ENCODE data around the gene CANX. TPM values are rescaled to one million over a fixed set of nuclear protein-coding genes. Genes with fewer than 3 reads are reported as not detected.
A peak's percentile ranks its signal among the peaks of the same experiment; 100 is the strongest.

CANX gene
- total RNA-seq, 1 donor: 645 TPM

DNA sequence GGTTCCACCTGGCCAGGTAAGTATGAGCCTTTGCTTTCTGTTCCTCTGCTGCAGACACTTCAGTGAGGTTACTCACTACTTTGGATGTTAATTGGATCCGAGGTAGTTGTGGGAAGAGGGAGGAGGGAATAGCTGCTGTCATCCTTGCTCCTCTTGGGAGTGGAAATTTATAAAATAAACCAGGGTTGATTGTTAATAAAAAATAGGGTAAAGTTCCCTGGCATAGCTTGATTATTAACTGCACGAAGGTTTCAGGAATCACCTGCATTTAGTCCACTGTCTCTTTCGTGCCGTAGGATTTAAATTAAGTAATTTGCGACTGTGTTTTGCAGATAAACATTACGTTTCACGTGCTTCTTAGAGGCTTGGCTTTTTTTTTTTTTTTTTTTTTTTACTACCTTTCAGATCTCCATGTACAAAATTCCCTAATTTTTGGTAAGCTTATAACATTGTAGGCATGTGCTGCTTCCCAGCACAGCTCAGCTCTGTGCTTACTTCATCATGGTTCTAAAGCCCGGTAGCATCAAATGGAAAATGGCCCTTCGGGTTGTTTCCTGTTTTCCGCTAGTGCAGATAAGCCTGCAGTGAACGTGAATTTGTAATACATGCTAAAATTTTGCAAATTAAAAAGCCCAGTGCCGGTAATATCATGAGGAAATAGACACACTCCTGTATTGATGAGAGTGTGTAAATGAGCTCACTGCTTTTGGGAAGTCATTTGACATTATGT, 68.1 kb downstream of the CANX start:
- no peak for DNase-seq (ENCODE audit: low read depth)
- no peak overlapping the region for H3K4me3 ChIP-seq (ENCODE audit: low read depth, low read length)
- TF ChIP-seq, protein P1, sequence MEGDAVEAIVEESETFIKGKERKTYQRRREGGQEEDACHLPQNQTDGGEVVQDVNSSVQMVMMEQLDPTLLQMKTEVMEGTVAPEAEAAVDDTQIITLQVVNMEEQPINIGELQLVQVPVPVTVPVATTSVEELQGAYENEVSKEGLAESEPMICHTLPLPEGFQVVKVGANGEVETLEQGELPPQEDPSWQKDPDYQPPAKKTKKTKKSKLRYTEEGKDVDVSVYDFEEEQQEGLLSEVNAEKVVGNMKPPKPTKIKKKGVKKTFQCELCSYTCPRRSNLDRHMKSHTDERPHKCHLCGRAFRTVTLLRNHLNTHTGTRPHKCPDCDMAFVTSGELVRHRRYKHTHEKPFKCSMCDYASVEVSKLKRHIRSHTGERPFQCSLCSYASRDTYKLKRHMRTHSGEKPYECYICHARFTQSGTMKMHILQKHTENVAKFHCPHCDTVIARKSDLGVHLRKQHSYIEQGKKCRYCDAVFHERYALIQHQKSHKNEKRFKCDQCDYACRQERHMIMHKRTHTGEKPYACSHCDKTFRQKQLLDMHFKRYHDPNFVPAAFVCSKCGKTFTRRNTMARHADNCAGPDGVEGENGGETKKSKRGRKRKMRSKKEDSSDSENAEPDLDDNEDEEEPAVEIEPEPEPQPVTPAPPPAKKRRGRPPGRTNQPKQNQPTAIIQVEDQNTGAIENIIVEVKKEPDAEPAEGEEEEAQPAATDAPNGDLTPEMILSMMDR (IDR thresholded peaks at IDR 0.05; ENCODE audit: insufficient read depth, low read length): no peak

GRCh38 chr5:179767496-179768100, 68.8 kb downstream of the CANX start:
- H3K4me3 ChIP-seq (ENCODE audit: low read depth, low read length): no peak overlapping the region
- DNase-seq (ENCODE audit: low read depth): no peak
- TF ChIP-seq, protein P1 (IDR thresholded peaks at IDR 0.05; ENCODE audit: insufficient read depth, low read length): no peak

DNA sequence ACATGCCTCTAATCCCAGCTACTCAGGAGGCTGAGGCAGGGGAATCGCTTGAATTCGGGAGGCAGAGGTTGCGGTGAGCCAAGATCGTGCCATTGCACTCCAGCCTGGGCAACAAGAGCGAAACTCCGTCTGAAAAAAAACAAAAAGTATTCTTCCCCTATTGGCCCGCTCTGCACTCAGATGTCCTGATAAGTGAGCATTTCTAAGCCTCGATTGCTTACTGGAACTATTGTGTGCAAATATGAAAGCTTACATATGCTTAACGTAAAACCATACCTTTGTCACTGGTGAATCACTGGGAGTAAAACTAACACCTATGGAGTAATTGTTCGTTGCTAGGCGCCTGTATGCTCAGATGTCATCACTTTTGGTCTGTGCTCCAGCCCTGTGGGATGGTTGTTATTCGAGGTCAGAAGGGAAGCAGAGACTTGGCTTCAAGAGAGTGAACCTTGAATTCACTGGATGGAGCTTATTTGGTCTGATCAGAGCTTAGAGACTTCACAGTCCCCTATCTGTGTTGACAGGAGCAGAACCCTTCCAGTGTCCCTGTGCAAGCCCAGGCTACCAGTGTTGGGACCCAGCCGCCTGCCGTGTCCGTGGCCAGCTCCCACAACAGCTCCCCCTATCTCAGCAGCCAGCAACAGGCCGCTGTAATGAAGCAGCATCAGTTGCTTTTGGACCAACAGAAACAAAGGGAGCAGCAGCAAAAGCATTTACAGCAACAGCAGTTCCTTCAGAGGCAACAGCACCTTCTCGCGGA, 69.7 kb downstream of the CANX start:
- TF ChIP-seq, protein P1 (IDR thresholded peaks at IDR 0.05; ENCODE audit: insufficient read depth, low read length): peak; percentile 5
- no peak overlapping the region for H3K4me3 ChIP-seq (ENCODE audit: low read depth, low read length)
- no peak for DNase-seq (ENCODE audit: low read depth)

- DNase-seq (ENCODE audit: low read depth): no peak
- TF ChIP-seq, protein P1 (IDR thresholded peaks at IDR 0.05; ENCODE audit: insufficient read depth, low read length): no peak
- H3K4me3 ChIP-seq (ENCODE audit: low read depth, low read length): no peak overlapping the region
These were observed 70.5 kb downstream of the CANX start for GRCh38 chr5:179769271-179769670.

- TF ChIP-seq, protein P1 (IDR thresholded peaks at IDR 0.05; ENCODE audit: insufficient read depth, low read length): no peak
- no peak overlapping the region for H3K4me3 ChIP-seq (ENCODE audit: low read depth, low read length)
- DNase-seq (ENCODE audit: low read depth): no peak
These were observed 71.0 kb downstream of the CANX start for GRCh38 chr5:179769796-179770195.

GRCh38 chr5:179771311-179771895, 72.6 kb downstream of the CANX start:
- DNase-seq (ENCODE audit: low read depth): no peak
- TF ChIP-seq, protein P1 (IDR thresholded peaks at IDR 0.05; ENCODE audit: insufficient read depth, low read length): no peak
- H3K4me3 ChIP-seq (ENCODE audit: low read depth, low read length): no peak overlapping the region
